Measurements from ENCODE around the gene NFIX.

GRCh38 chr19:13047374-13047773 lies 52.1 kb downstream of the NFIX start:
- TF ChIP-seq, protein P1, sequence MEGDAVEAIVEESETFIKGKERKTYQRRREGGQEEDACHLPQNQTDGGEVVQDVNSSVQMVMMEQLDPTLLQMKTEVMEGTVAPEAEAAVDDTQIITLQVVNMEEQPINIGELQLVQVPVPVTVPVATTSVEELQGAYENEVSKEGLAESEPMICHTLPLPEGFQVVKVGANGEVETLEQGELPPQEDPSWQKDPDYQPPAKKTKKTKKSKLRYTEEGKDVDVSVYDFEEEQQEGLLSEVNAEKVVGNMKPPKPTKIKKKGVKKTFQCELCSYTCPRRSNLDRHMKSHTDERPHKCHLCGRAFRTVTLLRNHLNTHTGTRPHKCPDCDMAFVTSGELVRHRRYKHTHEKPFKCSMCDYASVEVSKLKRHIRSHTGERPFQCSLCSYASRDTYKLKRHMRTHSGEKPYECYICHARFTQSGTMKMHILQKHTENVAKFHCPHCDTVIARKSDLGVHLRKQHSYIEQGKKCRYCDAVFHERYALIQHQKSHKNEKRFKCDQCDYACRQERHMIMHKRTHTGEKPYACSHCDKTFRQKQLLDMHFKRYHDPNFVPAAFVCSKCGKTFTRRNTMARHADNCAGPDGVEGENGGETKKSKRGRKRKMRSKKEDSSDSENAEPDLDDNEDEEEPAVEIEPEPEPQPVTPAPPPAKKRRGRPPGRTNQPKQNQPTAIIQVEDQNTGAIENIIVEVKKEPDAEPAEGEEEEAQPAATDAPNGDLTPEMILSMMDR (IDR thresholded peaks at IDR 0.05; ENCODE audit: extremely low read depth in 1 of 2, insufficient read depth in 1 of 2, low read depth in 1 of 2, low read length in 2 of 2): no peak
- TF ChIP-seq POLR2AphosphoS5 (IDR thresholded peaks at IDR 0.05; ENCODE audit: insufficient read depth, low read depth, low read length) (no peak), POLR2A (IDR thresholded peaks at IDR 0.05; ENCODE audit: low read depth, low read length) (no peak), EZH2 (IDR thresholded peaks at IDR 0.05; ENCODE audit: borderline replicate concordance, low read depth, low read length, severe bottlenecking) (no peak), JUN (IDR thresholded peaks at IDR 0.05; ENCODE audit: borderline replicate concordance, insufficient read depth, insufficient read length, low read depth) (no peak), FOS (IDR thresholded peaks at IDR 0.05; ENCODE audit: borderline replicate concordance, insufficient read depth, low read length) (no peak)

All from endothelial cell of umbilical vein (primary cell).